NCI-H1092 (cell line): ENCODE data around the gene LARGE1.
"Not testable (repeated sequence)": the region's sequence is repeated elsewhere in the genome, so short reads cannot be mapped to it uniquely, and the experiment has no call there.

ENCODE experiments used
- DNase-seq: peaks from one replicate; lab custom pipeline; 2025; lab: John Stamatoyannopoulos, UW

Gene LARGE1

GRCh38 chr22:33474587-33474986 lies 445.7 kb downstream of the LARGE1 start:
- DNase-seq: no peak

DNA sequence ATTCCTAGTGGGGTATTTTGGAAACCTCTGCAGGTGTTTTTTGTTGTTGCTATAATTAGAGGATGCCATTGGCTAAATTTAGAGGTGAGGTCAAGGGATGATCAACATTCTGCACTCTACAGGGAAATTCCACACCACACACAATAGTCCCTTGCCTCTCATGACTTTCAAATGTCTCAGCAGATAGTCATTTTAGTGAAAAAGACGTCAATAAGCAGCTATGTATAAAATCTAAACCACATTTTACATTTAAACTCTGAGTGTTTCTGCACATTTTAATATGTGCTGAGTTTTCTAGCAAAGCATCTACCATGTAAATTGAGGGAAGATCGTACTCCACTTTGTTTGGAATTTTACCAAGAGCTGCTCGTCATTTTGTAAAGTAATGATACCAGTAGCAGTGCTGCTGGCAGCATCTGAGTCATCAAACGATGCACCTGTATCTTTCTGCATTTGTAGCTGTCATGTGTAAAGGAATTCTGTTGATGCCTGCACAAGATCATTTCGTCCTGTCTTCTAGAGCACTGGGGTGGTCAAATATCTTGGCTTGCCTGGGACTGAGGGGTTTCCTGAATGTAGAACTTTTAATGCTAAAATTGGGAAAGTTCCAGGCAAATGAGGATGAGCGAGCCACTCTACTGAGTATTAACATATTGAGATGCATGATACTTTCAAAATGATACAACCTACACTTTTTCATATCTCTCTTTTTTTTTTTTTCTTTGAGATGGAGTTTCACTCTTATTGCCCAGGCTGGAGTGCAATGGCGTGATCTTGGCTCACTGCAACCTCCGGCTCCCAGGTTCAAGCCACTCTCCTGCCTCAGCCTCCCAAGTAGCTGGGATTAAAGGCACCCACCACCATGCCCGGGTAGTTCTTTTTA lies 447.6 kb downstream of the LARGE1 start:
- DNase-seq: no peak

DNA sequence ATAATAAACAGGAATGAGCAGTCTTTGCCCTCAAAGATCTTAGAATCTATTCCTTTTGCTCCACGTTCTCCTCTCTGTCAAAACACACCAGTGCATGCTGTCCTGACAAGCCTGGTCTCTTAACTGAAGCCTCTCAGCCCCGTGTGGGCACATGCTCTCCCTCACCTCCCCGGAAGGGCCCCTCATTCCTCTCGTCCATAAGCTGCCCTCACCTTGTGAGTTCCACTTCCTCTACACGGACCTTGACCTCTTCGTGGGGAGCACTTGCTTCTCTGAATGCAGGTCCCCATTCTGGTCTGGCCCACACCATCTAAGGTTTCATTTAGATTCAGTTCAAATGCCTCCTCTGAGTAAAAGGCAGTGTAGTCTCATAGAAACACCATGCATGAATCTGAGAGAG lies 449.8 kb downstream of the LARGE1 start:
- no peak for DNase-seq

GRCh38 chr22:33467620-33468095 lies 452.6 kb downstream of the LARGE1 start:
- DNase-seq: no peak

- DNase-seq: no peak
Observed at GRCh38 chr22:33467080-33467479, 453.2 kb downstream of the LARGE1 start.

GRCh38 chr22:33465554-33465953 lies 454.7 kb downstream of the LARGE1 start:
- DNase-seq: no peak

GRCh38 chr22:33464698-33465097 lies 455.6 kb downstream of the LARGE1 start:
- DNase-seq: no peak

DNA sequence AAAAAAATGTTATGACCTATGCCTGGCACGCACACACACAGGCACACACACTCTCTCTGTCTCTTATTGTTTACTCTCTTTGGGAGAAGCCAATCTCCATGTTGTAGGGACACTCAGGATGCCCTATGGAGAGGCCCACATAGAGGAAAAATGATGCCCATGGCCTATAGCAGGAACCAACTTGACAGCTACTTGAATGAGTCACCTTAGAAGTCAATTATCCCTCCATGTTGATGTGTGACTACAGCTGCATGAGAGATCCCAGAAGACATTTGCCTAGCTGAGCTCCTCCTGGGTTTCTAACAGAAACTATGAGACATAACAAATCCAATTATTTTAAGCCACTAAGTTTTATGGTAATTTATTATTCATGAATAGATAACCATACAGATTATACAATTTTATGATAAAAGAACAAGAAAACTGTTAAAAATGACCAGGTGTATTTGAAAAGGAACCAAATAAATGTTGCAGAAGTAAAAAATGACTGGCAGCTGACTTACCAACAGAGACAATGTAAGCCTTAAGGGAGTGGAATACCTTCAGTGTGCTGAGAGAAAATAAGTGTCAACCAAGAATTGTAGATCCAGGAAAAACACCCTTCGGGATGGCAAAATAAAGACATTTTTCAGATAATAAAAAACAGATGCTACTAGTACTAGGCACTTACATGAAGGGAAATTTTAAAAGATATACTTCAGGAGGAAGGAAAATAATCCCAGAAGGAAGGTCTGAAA lies 458.4 kb downstream of the LARGE1 start:
- no peak for DNase-seq

- DNase-seq: not testable (repeated sequence)
Observed at GRCh38 chr22:33461245-33461644, 459.0 kb downstream of the LARGE1 start.

GRCh38 chr22:33459137-33459536 lies 461.1 kb downstream of the LARGE1 start:
- no peak for DNase-seq

- DNase-seq: no peak
Observed at GRCh38 chr22:33456511-33456910, 463.8 kb downstream of the LARGE1 start.

- no peak for DNase-seq
Observed at GRCh38 chr22:33455036-33455435, 465.2 kb downstream of the LARGE1 start.

DNA sequence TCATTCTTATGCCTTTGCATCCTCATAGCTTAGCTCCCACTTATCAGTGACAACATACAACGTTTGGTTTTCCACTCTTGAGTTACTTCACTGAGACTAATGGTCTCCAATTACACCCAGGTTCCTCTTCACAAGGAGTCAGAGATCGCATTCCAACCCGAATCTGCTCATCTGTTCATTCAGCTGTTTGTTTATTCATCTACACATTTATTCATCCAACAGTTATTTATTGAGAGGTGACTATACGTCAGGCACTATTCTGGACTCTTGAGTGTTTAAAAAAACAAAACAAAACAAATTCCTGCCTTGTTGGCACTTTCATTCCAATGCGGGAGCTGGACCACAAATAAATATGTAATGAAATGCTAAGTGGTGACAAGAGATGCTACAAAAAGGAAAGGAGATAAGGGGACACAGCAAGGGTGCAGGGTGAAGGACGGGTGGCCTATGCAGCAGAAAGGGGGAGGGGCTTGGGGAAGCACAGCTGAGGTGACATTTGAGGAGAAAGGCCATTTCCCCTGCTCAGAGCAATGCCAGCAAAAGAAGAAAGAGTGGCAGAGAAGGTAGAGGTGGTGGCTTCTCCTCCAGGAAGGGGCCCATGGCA lies 468.3 kb downstream of the LARGE1 start:
- no peak for DNase-seq

GRCh38 chr22:33450756-33451155 lies 469.5 kb downstream of the LARGE1 start:
- no peak for DNase-seq

- no peak for DNase-seq
Observed at GRCh38 chr22:33447733-33448132, 472.5 kb downstream of the LARGE1 start.

GRCh38 chr22:33443683-33444082 lies 476.6 kb downstream of the LARGE1 start:
- no peak for DNase-seq

- DNase-seq: peak; percentile 7
Observed at GRCh38 chr22:33440756-33441155, 479.5 kb downstream of the LARGE1 start.

DNA sequence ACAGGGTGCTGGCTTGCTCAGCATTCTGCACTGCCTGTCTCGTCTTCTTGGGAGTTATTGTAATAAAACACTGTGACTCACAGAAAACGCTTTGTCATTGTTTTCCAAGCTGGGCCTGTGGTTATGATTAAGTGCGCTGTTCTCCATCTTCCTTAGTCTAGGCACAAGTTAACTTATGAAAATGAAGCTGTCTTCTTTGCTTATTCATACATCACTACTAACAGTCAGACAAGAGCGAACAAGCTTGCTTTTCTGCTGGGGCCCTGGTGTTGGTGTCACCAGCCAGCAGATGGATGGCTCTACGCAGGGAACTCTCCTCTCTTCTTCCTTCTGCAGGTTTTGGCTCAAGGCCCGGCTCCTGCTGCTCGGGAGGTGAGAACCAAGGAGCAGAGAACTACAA lies 482.0 kb downstream of the LARGE1 start:
- no peak for DNase-seq

DNA sequence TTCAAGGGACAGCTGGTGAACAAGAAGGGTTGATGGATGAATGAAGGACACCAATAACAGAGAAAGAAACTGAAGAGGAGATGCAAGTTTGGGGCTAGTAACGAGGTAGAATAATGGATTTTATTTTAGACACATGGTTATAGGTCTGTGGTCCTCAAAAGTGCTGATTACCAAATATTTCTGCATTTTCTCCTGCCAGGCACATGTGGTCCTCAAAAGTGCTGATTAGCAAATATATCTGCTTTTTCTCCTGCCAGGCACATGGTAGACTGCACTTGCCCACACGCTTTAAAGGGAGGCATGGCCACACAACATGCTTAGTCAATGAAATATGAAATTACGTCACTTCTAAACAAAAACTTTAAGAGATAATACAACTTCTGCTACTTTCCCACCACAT lies 489.0 kb downstream of the LARGE1 start:
- no peak for DNase-seq

DNA sequence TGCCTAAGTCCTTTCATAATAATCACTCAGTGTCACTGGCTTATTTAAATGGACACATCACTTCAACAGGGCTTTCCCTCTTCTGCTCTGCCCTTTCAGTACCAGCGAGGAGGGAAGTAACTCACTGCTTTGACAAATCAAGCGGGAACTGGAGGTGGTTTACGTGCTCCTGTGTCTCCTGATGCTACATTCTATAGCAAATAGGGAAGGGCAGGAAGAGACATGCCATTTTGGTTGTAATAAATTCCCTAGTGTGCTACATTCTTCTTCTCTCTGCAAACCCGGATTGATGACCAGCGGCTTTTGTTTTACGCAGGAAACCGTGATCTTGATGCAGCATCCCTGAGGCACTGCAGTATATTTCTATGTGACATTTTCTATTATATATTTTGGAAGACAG lies 491.0 kb downstream of the LARGE1 start:
- DNase-seq: no peak

GRCh38 chr22:33427461-33427860 lies 492.8 kb downstream of the LARGE1 start:
- DNase-seq: no peak

- no peak for DNase-seq
Observed at GRCh38 chr22:33426451-33426850, 493.8 kb downstream of the LARGE1 start.

- DNase-seq: no peak
Observed at GRCh38 chr22:33421859-33422258, 498.4 kb downstream of the LARGE1 start.
